ENCODE data around the gene PARK7.
"Not testable (repeated sequence)": the region's sequence is repeated elsewhere in the genome, so short reads cannot be mapped to it uniquely, and the experiment has no call there.

PARK7 gene

DNA sequence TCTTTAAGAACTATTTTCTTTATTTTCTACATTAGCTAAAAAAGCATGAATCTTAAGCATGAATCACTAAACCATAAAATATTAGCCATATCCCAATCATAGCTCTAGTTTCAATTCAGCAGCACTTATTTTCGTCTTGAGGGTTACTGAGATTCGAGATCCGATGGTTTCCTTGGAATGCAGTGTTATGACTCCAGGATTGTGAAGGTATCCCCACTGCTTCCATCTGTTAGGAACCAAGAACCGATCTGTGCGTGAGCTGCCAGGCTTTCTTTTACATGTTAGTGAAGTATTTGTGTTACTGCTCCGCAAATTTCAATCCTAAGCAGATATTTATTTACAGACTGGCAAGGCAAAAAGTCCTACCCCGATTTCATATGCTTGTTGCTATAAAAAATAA lies 39.7 kb upstream of the PARK7 start:
- no peak for DNase-seq (ENCODE audit: low spot score)

GRCh38 chr1:7922301-7922700 lies 39.2 kb upstream of the PARK7 start:
- DNase-seq (ENCODE audit: low spot score), result no peak
- TF ChIP-seq, protein P1, sequence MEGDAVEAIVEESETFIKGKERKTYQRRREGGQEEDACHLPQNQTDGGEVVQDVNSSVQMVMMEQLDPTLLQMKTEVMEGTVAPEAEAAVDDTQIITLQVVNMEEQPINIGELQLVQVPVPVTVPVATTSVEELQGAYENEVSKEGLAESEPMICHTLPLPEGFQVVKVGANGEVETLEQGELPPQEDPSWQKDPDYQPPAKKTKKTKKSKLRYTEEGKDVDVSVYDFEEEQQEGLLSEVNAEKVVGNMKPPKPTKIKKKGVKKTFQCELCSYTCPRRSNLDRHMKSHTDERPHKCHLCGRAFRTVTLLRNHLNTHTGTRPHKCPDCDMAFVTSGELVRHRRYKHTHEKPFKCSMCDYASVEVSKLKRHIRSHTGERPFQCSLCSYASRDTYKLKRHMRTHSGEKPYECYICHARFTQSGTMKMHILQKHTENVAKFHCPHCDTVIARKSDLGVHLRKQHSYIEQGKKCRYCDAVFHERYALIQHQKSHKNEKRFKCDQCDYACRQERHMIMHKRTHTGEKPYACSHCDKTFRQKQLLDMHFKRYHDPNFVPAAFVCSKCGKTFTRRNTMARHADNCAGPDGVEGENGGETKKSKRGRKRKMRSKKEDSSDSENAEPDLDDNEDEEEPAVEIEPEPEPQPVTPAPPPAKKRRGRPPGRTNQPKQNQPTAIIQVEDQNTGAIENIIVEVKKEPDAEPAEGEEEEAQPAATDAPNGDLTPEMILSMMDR (IDR thresholded peaks at IDR 0.05; ENCODE audit: extremely low read depth, missing control alignments), result no peak

More for the DNA sequence above, 39.7 kb upstream of the PARK7 start:
- TF ChIP-seq, protein P1 (IDR thresholded peaks at IDR 0.05; ENCODE audit: extremely low read depth, missing control alignments), result no peak

DNA sequence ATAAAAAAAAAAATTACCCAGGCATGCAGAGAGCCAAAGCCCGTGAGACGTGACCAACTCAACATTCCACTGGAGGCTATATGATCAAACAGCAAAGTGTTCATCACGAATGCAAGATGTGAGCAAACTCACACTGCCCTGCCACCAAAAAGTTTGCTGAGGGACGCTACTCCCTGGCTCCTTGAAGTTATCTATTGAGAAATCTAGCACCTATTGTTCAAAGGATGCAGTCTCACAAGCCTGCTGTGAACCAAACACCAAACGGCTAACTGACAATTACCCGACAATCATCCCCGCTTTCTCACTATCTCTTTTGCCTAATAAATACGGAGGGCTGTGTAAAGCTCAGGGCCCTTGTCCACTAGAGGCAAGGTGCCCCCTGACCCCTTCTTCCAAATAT lies 34.5 kb upstream of the PARK7 start:
- DNase-seq (ENCODE audit: low spot score), result not testable (repeated sequence)

DNA sequence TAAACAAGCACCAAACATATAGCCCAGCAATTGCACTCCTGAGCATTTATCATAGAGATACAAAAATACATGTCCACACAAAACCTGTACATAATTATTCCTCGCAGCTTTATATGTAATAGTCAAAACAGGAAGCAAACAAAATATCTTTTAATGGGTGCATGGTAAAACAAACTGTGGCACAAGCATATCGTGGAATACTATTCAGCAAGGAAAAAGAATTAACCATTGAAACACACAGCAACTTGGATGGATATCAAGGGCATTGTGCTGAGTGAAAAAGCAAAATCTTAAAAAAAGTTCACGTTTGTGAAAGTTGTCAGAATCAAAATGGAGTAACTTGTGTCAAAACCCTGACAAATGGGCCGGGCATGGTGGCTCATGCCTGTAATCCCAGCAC lies 33.3 kb upstream of the PARK7 start:
- no peak for DNase-seq (ENCODE audit: low spot score)
- TF ChIP-seq, protein P1 (IDR thresholded peaks at IDR 0.05; ENCODE audit: extremely low read depth, missing control alignments), result no peak

GRCh38 chr1:7929637-7930036 lies 31.9 kb upstream of the PARK7 start:
- TF ChIP-seq, protein P1 (IDR thresholded peaks at IDR 0.05; ENCODE audit: extremely low read depth, missing control alignments), result no peak
- DNase-seq (ENCODE audit: low spot score), result no peak

DNA sequence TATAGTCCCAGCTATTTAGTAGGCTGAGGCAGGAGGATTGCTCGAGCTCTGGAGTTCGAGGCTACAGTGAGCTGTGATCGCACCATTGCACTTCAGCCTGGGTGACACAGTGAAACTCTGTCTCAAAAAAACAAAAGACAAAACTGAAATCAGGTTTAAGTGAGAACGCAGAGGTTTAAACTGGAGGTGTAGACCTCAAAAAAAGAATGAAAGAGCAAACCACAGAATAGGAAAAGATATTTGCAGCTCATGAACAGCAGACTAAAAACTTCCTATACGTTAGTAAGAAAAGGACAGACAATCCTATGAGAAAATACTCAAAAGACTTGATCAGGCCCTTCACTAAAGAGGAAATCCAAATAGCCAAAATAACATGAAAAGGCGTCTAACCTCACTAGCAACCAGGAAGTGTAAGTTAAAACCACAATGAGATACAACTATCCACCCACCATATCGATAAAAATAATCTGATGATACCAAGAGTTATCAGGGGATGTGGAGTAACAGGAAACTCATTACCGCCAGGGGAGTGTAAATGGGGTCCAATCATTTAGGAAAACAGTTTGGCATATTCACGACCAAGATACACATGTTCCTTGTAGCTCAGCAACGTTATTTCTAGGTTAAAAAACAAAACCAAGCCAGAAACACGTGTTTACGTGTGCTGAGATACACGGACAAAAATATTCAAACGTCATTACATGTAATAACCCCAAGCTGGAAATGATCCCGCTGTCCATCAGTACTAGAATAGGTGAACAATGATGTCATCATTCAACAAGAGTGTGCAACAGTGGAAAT lies 30.7 kb upstream of the PARK7 start:
- TF ChIP-seq, protein P1 (IDR thresholded peaks at IDR 0.05; ENCODE audit: extremely low read depth, missing control alignments), result no peak
- DNase-seq (ENCODE audit: low spot score), result no peak

- TF ChIP-seq, protein P1 (IDR thresholded peaks at IDR 0.05; ENCODE audit: extremely low read depth, missing control alignments), result no peak
- no peak for DNase-seq (ENCODE audit: low spot score)
These were observed 30.1 kb upstream of the PARK7 start for GRCh38 chr1:7931446-7931812.

GRCh38 chr1:7932524-7933138 lies 28.9 kb upstream of the PARK7 start:
- DNase-seq (ENCODE audit: low spot score), result no peak
- TF ChIP-seq, protein P1 (IDR thresholded peaks at IDR 0.05; ENCODE audit: extremely low read depth, missing control alignments), result no peak

Measured in GM20000 (cell line).